Measurements from ENCODE around the gene EGFL7.

- TF ChIP-seq HDGF (IDR thresholded peaks at IDR 0.05; ENCODE audit: borderline replicate concordance) (no peak), FOXA1 (IDR thresholded peaks at IDR 0.05) (no peak), L3MBTL2 (conservative IDR thresholded peaks at IDR 0.05) (no peak), SP1 (IDR thresholded peaks at IDR 0.05) (no peak), TARDBP (IDR thresholded peaks at IDR 0.05) (no peak), NFRKB (IDR thresholded peaks at IDR 0.05) (no peak), ZNF384 (IDR thresholded peaks at IDR 0.05) (no peak), LEF1 (IDR thresholded peaks at IDR 0.05; ENCODE audit: borderline replicate concordance) (no peak)
Observed at GRCh38 chr9:136695435-136695895, 32.7 kb downstream of the EGFL7 start.

Data from HEK293T (cell line).